ENCODE results near the gene ZBTB37.

- TF ChIP-seq ZFP30 (CRISPR knock-in tag; IDR thresholded peaks at IDR 0.05): no peak
- no peak for TF ChIP-seq RARB (CRISPR knock-in tag; IDR thresholded peaks at IDR 0.05)
- no peak for TF ChIP-seq TSHZ2 (CRISPR knock-in tag; IDR thresholded peaks at IDR 0.05)
- no peak for TF ChIP-seq GLIS3 (CRISPR knock-in tag; IDR thresholded peaks at IDR 0.05)
- TF ChIP-seq ZNF70 (CRISPR knock-in tag; IDR thresholded peaks at IDR 0.05): no peak
- TF ChIP-seq PPARA (CRISPR knock-in tag; IDR thresholded peaks at IDR 0.05; ENCODE audit: borderline replicate concordance): no peak
- no peak for TF ChIP-seq OSR1 (CRISPR knock-in tag; IDR thresholded peaks at IDR 0.05)
- TF ChIP-seq ZFP3 (CRISPR knock-in tag; IDR thresholded peaks at IDR 0.05): no peak
- no peak for TF ChIP-seq ESRRG (CRISPR knock-in tag; IDR thresholded peaks at IDR 0.05)
- TF ChIP-seq ZNF8 (CRISPR knock-in tag; IDR thresholded peaks at IDR 0.05): no peak
- no peak for TF ChIP-seq ZNF565 (CRISPR knock-in tag; conservative IDR thresholded peaks at IDR 0.05; ENCODE audit: low read depth)
- TF ChIP-seq ISL1 (CRISPR knock-in tag; IDR thresholded peaks at IDR 0.05): no peak
- TF ChIP-seq ARNTL (CRISPR knock-in tag; IDR thresholded peaks at IDR 0.05; ENCODE audit: borderline replicate concordance, low read depth): no peak
Observed at GRCh38 chr1:173925306-173926242, 57.4 kb downstream of the ZBTB37 start.
